HG02588 (cell line): ENCODE measurements around the gene PTPN5.
A peak's percentile ranks its signal among the peaks of the same experiment; 100 is the strongest.

Experiments
- ATAC-seq: cut with Tn5 transposase; IDR thresholded peaks from one replicate; pipeline ENCODE4 v1.9.1; 2021; ENCODE audit warnings: mild to moderate bottlenecking, moderate library complexity; ENCODE audit not compliant: unreplicated experiment

The PTPN5 gene

DNA sequence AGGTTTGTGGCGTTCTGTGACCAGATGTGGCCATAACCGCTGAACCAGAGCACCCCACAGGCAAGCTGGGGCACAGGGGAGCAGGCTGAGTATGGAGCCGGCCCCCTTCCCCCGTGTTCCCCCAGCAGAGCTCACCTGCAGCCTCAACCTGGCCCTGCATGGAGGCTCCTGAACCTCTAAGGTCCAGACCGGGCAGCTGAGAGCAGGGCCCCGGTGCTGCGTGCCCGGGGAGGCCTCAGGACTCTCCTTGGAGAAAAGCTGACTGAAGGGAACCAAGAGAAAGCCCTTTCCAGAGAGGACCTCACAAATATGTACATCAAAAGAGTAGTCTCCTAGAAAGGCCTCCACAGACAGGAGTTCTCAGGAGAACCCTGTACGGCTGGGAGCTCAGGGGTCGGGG, 48.2 kb downstream of the PTPN5 start:
- no peak for ATAC-seq

DNA sequence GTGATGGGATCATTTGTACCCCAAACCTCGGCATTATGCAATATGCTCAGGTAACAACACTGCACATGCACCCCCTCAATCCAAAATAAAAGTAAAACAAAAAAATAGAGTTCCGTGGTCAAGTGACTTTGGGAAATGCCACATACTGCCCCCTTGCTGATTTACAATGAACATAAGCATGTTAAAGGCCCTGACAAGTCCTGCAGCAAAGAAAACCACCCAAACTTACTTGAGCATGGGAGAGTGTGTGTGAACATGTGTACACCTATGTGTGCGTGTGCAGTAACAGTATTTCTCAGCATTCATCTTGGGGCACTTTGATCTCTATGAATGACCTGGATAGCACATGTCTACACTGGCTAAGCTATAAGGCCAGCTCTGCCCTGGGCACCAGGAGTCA, 49.8 kb downstream of the PTPN5 start:
- no peak for ATAC-seq

DNA sequence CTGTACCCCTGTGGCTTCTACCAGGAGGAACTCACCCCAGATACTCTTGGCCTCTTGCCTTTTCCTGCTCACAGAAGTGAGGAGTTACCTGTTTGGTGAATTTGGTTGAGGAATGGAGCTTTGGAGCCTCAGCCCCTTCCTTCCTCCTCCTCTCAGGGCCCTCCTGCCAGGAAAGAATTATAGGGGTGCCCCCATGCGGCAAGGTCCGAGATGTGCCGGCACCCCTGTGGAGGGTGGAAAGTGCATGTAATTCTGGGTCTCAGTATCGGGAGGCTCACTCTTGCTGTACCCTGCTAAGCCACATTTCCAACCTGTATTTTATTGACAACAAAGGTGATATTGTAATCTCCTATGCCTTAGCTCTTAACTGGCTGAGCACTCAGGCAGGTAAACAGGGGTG, 51.9 kb downstream of the PTPN5 start:
- ATAC-seq: no peak

DNA sequence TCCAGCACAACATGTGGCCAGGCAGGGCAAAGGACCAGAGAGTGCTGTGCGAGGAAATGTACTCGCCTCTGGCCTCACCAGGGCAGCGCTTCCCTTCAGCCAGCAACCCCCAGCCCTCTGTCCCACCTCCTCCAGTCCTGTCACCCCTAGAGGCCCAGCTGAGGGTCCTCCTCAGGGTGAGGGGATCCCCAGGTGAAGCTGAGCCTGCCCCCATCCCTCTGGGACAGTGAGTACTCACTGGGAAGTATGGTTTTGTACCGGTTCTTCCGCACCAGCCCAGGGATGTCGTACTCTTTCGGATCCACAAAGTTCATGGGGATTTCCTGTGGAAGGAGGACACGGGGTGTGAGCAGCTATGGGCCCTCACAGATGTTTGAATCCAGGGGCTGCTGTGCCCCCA, 54.0 kb downstream of the PTPN5 start:
- ATAC-seq: no peak

DNA sequence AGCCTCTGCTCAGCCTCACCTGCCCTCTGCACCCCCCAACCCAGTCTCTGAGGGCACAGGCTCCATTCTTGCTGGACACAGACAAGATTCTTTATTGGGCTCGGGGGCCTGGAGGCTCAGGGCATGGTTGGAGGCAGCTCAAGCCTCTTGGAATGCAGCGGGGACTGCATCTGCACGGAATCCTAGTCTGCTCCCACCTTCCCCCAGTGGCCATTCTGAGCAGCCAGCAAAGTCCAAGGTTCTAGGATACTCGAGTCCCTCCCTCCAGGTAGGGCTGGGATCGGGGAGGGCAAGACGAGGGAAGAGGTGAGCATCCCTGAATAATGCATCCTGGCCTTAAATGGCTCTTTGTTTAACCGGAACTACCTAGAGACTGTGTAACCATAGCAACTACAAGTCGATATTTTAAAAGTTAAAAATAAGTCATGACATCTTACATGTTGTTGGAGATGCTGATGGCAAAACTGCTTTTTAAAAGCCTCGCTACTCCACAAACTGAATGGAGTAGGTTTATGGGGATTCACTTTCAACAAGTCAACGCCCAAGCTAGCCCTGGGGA, 54.9 kb downstream of the PTPN5 start:
- ATAC-seq: no peak

DNA sequence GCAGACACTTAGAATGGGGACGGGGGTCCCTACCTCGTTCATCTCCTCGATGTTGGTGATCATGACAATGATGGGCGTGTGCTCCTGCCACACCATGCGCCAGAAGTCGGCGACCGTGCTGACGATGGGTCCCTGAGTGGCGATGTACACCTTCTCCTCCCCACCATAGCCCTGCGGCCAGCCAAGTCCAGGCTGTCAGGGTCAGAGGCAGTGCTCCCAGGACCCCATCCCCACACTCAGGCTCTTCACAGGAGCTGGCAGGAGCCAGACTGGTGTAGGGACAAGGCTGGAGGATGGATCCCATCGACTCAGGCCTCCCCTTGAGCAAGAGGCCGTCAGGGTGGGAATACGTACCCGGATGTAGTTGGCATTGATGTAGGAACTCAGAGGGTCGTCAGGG, 58.4 kb downstream of the PTPN5 start:
- no peak for ATAC-seq

DNA sequence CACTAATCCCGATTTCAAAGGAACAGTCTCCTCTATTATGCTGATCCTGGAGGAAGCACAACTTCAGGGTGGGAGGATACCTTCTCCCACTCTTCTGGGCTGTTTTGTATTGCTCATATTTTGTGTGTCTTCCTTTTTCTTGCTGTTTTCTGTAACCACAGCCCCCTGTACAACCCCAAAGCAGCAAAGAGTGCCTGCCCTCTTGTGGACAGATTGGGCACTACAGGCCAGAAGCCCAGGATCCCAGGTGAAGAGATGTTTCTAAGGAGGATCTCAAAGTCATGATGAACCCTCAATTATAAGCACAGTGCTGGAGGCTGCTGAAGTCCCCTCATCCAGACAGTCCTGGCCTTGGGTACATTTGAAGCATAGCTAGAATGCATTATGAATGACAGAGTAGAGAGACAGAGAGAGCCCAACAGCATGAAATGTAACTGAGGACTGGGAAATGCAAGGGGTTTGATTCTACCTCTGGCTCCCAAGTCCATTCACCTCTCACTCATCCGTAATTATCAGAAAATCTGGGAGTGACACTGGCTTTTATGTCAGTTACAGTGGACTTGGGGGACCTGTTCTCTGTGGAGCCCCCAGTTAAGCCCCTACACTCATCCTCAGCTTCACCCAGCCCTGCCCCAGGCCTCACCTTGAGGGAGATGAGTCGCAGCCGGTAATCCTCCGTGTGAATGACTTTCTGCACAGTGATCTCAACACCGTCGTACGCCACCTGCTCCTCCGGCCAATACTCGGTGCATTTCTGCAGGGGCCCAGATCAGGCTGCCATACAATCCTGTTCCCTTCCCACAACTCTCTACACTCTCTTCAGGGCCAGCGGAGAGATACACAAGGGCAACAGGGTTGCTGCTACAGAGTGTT, 59.4 kb downstream of the PTPN5 start:
- ATAC-seq: peak; percentile 46

DNA sequence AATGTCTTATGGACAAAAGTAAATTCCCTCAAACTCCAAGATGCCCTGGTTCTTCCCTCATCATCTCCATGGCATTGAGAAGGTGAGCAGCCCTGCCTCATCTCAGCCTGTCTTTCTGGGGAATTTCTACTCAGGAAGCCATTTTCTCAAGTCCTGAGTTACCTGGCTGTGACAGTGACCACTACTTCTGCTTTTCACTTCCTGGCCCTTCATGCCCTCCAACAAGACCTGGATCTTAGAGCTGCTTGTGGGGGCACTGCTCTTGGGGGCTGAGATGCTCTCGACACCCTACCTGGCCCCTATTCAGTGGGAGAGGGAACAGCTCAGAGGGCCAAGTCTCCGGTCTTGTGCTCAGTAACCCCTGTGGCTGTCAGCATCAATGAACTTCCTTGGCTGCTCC, 60.2 kb downstream of the PTPN5 start:
- peak; percentile 26 for ATAC-seq

DNA sequence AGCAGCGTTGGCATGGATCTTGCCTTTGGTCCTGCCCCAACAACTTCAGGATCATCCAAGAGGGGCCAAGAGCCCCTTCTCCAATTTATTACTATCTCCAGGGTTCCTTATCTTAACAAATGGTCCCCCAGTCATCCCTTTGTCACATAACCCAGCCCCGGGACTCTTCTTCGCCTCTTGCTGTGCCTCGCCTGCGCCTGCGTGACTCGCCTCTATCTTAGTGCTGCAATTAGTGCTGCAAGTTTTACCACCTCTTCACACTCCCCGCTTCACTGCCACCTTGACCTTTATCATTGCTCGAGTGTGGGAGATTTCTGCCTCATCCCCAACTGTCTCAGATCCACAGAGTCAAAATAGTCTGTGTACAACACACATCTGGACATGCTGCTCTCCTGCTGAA, 61.6 kb downstream of the PTPN5 start:
- ATAC-seq: no peak

DNA sequence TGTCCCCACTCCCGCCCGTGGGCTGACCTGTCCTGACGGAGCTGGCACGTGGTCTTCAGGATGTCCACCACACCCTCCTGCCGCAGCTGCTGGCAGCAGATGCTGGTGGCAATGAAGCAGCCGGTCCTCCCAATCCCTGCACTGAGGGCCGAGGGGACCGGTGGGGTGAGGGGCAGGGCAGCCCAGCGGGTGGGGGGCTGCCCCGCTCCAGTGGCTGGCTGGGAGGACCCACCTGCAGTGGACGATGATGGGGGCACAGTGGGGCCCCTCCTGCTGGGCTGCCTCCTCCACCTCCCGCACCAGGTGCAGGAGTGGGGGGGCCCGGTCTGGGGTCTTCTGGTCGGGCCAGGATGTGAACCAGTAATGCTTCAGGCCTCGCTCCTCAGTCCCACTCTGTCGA, 62.2 kb downstream of the PTPN5 start:
- no peak for ATAC-seq

DNA sequence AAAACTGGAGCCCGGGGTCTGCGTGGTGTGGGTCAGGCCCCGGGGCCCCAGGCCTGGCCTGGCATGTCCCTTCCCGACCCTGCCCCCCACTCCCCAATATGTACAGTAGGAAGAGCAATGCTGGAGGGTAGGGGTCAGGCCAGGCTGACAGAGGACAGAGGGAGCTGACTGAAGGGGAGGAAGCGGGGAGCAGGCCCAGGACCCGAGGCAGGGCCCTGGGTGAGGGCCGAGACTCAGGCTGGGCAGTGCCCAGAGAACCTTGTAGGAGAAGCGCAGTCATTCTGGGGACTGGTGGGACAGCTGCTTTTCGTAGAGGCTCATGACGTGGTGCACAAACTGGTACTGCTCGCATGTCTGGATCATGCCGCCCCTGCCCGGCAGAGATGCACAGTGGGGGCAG, 62.9 kb downstream of the PTPN5 start:
- no peak for ATAC-seq

DNA sequence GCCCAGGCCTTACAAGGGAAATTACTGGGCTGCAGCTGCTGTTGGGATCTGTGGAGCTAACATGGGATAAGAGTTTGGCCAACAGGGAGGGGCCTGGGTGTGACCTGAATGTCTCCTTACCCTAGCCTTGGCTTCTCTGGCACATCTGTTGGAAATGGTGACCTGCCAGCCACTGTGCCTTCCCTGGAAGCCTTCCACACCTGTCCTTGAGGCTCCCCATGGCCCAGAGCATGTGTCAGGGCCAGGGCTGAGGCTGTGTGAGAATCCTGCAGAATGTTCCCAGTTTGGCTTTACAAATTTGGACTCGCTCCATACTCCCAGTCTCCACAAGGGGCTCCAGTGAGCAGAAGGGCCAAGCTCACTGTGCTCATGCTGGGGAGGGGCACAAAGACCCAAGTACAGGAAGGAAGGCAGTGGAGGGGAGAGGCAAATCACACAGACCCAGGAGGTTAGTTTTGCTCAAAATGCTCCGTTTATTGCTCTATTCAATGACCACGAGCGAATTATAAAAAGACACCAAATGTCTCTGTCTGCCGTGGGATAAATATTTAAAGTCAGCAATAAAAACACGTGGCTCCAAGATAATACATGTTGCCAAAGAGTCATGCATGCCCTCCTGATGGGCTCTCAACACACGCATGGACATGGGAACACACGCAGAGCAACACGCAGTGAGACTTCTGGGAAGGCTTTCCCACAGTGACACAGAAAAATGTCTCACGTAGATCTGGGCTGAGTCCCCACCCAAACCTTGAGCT, 63.9 kb downstream of the PTPN5 start:
- no peak for ATAC-seq

DNA sequence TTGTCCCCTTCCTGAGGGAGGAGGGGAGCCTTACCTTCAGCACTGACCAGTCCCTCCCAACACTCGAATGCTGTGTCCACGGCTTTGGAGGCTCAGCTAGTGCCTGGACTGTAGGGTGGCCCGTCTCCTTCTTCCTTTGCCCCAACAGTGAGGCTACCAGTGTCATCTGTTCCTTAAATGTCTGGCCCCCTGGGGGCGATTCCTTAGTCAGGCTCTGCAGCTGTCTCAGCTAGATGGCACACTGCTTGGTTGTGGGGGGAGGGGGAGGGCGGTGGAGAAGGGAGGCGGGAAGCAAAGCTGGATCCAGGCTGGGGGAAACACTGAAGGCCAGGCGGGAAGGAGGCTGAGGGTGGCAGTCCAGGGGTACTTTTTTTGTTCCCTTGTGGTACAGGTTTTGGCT, 65.6 kb downstream of the PTPN5 start, which contains the start of gene IGSF22:
Gene IGSF22 (minus strand): TSS at position 149 of the 400 bp plus-strand sequence. CDS start 1,952 bp downstream, outside the sequence.
- ATAC-seq: no peak

DNA sequence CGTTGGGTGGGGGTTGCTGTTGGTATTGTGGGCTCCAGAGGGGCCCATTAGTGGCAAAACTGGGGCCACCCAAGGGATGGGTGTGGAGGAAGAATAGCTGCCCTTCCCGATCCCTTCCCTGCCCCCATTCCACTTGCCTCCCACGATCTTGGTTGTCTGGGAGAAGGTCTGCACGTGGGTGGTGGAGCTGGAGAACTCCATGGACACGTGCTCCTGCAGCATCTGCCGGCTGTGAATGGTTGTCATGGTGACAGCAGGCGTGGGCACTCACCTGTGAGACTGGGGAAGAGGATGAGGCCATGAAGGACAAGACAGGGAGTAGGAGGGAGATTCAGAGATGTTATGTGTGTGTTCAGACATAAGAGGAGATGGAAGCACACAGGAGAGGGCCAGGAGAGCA, 67.6 kb downstream of the PTPN5 start:
- ATAC-seq: no peak

DNA sequence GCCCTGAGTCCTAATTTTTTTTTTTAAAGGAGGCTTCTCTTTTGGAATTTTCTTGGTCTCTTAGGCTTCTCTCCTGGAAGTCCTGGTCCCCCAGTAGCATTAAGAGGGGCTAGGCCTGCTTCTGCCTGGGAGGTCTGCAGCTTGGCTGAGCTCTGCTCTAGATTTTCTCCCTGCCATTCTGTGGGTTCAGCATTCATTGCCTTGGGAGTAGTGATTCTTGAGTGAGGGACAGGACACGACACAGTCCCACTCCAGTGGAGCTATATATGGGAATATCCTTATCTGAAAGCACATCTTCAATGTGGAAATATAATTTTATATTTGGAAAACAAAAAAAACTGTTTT, 69.3 kb downstream of the PTPN5 start:
- ATAC-seq: peak; percentile 5

DNA sequence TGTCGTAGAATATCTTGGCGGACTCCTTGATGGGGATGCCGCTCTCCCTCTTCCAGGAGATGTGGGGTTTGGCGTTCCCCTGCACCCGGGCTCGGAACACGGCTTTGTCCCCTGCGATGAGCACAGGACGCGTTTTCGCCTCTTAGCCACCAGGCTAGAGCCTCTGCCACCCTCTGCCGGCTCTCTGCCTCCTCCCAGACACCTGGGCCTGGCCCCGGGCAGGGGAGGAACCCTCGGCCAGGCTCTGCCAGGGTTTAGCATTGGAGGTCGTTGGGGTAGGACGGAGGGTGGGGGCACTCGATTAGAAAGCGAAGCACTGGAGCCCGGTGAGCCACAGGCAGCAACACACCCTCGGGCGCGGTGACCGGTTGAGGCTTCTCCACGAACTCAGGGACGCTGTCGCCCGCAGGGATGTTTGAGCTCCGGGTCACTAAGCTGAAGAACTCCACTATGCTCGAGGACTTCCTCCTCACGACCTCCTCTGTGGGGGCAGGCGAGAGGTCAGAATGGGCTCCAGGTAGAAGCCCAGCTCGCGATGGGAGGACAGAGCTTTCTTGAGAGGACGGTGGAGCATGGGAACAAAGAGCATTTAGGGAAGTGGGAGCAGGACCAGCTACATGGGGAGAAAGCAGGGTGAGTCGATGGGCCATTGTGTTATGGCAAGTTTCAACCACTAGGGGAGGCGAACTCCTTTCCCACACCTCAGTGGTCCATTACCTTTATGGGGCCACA, 69.9 kb downstream of the PTPN5 start:
- ATAC-seq: peak; percentile 62

DNA sequence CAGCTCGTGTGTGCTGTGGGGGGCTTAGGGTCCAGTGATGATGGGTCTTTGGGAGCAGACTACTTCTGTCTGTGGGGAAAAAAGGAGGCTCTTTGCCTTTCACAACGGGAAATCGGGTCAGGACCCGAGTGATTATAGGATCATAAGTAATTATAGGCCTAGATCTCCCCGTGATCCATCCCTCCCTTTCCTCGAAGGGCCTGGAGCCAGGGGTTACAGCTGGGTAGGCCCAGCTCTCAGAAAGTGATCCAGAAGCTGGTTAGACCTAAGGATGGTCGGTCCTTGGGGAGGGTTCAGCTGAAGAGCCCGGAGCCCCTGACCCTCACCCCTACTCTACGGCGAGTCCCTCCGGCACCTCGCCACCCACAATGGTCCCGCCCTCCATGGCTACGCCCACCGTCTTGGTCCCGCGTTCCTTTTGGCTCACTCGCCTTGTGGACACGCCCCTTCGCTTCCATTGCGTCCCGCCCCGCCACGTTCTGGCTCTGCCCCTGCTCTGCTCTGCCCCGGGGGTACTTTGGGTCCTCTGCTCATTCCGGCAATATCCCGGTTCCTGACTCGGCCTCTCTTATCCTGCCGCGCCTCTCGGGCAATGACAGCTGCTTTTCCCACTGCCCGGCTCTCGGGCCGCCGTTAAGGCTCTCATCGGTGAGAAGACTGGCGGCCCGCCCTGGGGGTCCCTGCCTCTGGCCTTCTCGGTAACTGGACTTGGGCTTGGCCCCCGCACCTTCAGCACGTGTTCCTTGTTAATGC, 70.6 kb downstream of the PTPN5 start:
- ATAC-seq: peak; percentile 78

DNA sequence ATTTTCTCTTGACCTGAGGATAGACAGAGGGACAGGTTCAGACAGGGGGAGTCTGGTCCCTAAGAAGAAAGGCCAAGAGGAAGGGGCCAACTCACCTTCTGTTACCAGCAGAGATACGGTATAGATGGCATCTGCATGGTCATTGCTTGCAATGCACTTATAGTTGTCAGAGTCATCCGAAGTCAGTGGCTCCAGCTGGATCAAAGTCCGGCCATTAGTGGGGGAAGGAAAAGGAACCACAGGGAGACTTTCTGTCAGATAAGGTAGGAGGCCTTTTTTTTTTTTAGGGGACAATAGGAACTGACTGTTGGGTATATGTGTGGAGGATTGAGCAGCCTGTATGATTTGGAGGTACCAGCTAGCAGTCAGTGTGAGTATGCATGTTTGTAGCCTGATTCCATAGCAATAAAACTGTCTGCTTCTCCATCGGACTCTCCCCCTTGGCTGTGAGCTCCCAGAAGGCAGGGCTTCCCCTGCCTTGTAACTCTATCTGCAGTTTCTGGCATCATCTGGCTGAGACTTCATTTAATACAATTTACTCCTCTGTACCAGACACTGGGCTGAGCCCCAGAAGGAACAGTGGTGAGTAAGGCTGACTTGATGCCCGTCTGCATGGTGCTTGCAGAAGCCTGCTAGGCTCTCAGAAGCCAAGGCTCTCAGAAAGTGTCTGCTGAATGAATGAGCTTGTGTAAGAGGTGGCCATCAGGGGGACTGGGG, 71.3 kb downstream of the PTPN5 start:
- no peak for ATAC-seq

DNA sequence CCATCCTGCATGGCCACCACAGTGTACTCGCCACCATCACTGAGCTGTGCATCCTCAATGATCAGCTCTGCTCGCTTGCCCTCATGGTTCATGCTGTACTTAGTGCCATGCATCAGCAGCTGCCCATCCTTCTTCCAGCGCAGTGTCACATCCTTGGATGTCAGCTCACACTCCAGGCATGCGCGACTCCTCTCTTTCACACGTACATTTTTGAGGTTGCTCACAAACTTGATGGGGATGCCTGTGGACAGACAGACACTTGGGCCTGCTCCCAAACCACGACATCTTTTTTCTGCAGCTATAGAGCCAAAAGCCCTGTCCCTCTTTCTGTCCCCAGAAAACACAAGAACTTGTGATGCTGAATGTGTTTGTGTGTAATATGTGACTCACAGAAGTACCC, 76.1 kb downstream of the PTPN5 start:
- no peak for ATAC-seq

DNA sequence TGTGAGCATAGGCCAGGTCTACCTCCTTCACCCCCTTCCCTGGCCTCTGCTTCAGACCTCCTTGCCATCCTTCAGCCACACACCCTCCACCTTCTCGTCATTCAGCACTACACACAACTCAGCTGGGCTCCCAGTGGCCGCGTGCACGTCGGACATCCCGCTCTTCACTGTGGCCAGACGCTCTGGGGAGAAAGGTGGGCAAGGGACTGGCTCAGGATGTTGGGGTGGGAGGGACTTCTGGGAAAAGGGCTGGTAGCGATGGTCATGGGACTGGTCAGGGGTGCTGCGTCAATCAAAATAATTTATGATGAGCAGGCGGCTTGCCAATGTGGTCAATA, 77.2 kb downstream of the PTPN5 start:
- ATAC-seq: no peak
